Endometrial microvascular endothelial cells (primary cell): Measurements from ENCODE around the gene HIBADH. TPM values are rescaled to one million over a fixed set of nuclear protein-coding genes. Genes with fewer than 3 reads are reported as not detected.
"Not testable (repeated sequence)": the region's sequence is repeated elsewhere in the genome, so short reads cannot be mapped to it uniquely, and the experiment has no call there.

Source experiments
- in situ Hi-C: cut with HindIII; loops from 2 replicates; pipeline ENCODE4 v1.10.0; 2017; ENCODE audit warnings: low sequenced_read_pairs, low pct_unique_long_range_greater_than_20kb; ENCODE audit errors: inconsistent ontology term
- total RNA-seq: library from RNA; depleted of rRNA; stranded (reverse); fragments of >200 nt; gene quantifications from one replicate; pipeline ENCODE4 v1.2.3, GENCODE V29; 2015; ENCODE audit errors: inconsistent ontology term

Gene HIBADH
- total RNA-seq, 1 donor from 2014 or later: 46.1 TPM

- in situ Hi-C loops: no loop called here
Observed at GRCh38 chr7:27685209-27685608, 22.5 kb upstream of the HIBADH start.

DNA sequence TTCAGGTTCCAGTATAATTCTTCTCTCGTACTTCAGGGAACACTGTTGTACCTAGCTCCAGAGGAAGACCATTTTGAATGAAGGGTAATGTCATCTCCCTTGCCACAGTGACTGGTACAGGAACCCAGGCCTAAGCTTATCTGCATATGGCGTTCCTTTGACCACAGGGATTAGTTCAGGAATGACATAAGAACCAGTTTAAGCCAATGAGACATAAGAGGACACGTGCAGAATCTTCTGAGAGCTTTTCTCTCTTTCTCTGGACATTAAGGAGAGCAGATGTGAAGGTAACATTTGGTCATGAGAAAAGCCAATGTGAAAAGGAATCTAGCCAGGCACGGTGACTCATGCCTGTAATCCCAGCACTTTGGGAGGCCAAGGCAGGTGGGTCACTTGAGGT is 21.8 kb upstream of the HIBADH start:
- in situ Hi-C loops: no loop called here

DNA sequence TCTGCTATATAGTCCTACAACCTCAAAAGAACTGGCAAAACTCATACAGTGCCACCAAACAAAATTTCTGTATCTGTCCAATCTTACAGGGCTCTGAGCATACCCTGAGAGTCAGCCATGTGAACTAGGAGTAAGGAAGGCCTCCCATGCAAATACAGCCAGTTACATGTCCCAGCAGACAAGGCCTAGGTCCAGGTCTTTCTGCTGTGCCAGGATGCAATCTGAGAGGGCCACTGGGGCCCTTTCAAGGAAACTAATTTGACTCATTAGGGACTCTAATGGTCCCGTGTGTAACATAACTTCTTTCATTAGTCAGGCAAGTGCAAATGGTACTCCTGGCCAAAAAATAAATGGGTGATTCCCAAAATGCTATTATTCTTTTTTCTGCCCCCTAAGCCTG is 17.9 kb upstream of the HIBADH start:
- in situ Hi-C loops: no loop called here

DNA sequence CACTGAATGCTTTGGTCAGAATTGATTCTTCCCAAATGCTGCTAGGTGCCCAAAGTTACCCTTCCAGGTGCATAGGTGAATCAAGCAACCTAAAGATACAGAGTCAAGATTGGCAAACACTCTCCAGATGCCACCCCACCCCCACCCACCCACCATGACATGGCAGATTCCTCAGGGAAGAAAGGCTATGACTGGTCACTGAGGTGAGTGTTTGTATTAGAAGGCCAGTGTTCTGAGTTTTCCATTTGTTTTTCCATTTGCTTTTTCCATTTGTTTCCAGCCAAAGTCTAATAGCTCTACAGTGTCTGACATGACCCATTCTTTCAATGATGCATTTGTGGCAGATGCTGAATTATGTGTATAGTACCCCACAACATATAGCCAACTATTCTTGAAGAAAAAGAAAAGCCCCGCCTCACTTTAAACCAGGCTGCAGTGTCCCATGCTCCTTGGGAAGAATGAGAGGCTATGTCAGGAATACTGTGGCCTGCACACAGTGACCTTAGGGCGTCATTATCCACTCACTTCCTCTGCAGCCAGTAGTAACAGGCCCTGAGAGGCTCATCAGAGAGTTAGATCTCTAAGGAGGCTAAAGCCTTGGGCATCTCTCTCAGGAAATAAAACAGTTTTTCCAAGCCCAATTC is 16.1 kb upstream of the HIBADH start:
- in situ Hi-C loops: no loop called here

- in situ Hi-C loops: no loop called here
Observed at GRCh38 chr7:27677912-27678612, 15.4 kb upstream of the HIBADH start.

DNA sequence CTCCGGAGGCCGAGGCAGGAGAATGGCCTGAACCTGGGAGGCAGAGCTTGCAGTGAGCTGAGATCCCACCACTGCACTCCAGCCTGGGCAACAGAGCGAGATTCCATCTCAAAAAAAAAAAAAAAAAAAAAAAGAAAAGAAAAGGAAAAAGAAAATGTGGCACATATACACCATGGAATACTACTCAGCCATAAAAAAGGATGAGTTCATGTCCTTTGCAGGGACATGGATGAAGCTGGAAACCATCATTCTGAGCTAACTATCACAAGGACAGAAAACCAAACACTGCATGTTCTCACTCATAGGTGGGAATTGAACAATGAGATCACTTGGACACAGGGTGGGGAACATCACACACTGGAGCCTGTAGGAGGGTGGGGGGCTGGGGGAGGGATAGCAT is 11.4 kb upstream of the HIBADH start:
- in situ Hi-C loops: not testable (repeated sequence)

DNA sequence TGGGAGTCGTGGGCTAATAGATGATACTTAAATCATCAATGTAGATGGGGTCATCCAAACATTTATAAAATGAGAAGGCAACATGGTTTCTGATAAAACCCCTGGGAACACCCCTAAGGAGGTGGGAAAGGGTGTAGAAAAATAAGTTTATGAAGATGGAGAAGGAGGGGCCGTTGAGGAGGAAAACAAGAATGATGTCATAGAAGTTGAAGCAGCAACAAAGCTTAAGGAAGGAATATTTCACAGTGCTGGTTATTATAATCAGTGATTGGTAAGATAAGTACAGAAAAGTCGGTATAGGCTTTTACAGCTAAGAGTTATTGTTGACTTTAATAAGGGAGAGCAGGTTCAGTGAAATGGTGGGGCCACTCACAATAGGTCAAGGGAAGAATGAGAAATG is 9.0 kb upstream of the HIBADH start:
- in situ Hi-C loops: no loop called here

DNA sequence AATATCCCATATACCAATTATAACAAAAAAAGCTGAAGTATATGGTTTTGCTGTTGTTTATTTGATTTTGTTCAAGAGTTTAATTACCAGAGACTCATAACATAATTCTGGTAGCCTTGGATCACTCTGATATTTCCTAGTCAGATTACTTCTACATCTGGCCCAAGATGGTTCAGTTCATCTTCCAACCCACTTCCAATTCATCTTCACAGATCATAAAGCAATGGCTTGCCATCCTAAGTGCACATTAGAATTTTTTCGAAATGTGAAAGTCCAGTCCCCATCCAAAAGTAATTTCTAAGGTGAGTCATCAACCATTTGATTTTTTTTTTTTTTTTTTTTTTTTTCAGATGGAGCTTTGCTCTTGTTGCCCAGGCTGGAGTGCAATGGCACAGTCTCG is 8.0 kb upstream of the HIBADH start:
- in situ Hi-C loops: no loop called here

DNA sequence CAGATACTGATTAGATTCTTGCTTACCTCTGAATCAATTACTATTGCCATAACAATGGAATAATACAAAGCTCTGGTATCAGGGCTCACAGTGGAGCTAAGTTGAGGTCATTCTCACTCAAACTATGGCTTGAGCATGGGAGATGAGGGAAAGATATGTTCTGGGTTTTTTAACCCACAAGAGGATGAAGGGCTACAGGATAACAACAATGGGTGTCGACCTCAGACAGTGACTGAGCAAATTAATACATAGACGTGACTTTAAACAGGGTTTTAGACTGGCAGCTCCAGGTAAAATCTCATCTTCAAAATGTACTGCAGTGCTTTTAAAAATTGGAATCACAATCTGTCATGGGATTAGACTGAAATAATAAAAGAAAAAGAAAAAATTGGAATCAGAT is 7.5 kb upstream of the HIBADH start:
- in situ Hi-C loops: no loop called here

GRCh38 chr7:27665531-27665930 is 2.8 kb upstream of the HIBADH start:
- in situ Hi-C loops: no loop called here

DNA sequence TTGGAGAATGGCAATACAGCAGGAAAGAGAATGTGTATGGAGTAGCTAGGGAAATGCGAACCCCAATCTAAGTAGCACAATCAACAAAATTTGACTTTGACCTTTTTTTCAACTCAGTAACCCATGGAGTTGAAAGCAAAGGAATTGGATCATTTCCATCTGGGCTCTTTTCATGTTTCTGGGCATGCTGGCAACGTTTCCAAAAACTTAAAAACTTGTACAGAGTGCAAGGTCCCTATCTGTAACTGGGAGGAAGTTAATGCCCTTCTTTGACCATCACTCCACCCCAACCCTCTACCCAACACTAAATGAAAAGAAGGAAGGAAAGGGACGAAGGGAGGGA is 1.3 kb upstream of the HIBADH start:
- in situ Hi-C loops: no loop called here

DNA sequence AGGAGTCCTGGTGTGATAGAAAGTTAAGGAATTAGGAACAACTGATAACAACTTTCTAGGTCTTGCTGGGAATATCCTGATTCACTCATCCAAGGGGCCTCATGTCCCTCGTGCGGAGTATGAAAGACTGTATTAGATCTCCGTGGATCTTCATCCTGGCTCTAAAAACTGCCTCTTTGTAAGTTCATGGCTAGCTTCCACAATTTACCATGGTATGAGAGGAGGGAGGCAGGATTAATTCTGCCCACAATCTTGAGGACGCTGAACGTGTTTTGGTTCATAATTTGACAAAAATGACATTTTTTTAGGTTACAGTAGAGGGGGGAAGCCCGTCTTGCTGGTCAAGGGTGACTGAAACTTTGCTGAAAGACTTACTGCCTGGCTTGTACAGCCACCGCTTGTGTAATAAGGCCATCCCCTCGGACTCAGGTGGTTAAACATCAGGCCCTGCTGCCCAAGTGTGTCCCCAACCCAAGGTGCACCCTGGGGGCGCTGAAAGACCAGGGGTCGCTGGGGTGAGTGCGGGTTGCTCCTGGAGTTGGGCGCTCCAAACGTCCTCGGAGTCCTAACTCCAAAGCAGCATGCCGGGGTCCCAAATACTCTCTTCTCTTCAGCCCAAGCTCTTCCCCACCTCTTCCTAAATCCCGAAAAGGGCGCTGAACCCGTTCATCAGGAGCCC is 733 bp downstream of the HIBADH start:
- in situ Hi-C loops: no loop called here

DNA sequence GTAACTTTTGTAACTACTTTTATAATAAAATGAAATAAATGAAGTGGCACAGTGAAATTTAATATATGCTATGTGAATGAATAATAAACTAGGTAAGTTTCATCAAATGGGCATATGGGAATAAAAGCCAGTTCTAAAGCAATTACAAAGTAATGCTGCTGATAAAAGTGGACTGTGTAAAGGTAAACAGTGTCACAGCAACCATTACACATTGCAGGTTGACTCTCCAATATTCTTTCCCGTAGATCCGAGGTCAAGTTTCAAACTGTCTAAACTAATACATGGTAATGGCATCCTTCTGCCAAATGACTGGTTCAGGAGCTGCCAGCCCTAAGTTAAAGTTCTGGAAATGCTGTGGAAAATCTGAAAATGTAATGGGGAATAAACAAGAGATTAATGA is 6.0 kb downstream of the HIBADH start:
- in situ Hi-C loops: no loop called here

DNA sequence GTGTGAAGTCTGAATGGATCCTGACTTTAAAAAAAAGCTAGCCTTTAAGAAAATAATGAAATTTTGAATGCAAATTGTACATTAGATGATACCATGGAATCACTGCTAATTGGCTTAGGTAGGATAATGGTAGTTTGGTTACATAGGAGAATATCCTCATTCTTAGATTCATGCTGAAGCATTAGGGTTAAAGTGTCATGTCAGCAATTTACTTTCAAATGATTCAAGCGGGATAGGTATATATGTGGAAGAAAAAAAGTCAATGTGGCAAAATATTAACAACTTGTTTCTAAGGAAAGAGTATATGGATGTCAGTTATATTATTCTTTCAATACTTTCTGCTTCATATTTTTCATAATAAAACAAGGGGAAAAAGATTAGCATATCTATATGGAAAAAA is 7.5 kb downstream of the HIBADH start:
- in situ Hi-C loops: no loop called here

DNA sequence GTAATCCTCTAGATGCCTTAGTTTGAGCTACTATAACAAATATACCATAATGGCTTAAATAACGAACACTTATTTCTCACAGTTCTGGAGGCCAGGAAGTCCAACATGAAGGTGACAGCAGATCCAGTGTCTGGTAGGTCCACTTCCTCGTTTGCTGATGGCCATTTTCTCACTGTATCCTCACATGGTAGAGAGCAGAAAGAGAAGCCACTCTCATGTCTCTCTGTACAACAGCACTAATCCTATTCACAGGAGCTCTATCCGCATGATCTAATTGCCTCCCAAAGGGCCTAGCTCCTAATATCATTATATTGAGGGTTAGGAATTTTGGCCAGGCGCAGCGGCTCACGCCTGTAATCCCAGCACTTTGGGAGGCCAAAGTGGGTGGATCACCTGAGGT is 10.2 kb downstream of the HIBADH start:
- in situ Hi-C loops: no loop called here

DNA sequence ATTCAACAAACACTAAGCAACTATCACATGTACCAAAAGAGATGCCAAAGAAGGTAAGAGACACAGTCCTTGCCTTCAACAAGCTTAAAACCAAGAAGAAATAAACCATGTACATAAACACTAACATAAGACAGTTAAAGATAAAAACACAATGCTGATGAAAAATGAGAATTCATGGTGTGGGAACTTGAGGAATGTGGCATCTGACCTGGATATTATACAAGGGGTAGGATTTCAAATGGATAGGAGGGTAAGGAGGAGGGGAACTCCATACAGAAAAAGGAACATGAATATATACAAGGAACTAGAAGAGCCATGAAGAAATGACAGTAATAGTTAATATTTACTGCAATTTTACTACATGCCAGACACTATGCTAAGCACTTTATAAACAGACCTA is 11.0 kb downstream of the HIBADH start:
- in situ Hi-C loops: no loop called here

DNA sequence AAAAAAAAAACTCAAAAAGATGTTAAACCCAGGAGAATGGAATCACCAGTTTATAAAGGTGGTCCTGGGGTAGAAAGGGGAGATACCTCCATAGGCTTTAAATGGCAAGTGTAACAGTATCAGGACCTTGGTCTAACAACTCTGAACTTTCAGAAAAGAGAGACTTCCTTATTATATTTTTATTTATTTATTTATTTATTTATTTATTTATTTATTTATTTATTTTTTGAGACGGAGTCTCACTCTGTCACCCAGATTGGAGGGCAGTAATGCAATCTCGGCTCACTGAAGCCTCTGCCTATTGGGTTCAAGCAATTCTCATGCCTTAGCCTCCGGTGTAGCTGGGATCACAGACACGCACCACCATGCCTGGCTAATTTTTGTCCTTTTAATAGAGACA is 12.4 kb downstream of the HIBADH start:
- in situ Hi-C loops: no loop called here

- in situ Hi-C loops: no loop called here
Observed at GRCh38 chr7:27647489-27647888, 15.2 kb downstream of the HIBADH start.

- in situ Hi-C loops: no loop called here
Observed at GRCh38 chr7:27647046-27647445, 15.6 kb downstream of the HIBADH start.

DNA sequence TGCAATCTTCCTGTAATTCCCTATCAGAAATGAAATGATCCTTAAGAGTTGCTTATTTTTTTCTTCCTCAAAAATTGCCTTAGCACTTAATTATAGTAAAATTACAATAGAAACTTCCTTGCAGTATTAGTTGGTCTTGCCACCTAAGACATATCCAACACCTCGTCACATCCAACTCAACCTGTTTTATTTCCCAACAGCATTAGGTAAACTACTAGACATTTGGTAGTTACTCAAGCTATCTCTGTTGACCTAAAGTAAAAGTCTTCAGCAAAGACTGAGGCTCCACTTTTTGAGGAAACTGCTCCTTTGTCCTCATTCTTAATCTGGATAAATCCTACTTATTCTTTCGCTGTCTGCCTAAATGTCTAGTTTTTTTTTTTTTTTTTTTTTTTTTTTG is 20.4 kb downstream of the HIBADH start:
- in situ Hi-C loops: no loop called here
